ENCODE results near the gene GFER. TPM values are rescaled to one million over a fixed set of nuclear protein-coding genes. Genes with fewer than 3 reads are reported as not detected.
"Not testable (repeated sequence)": the region's sequence is repeated elsewhere in the genome, so short reads cannot be mapped to it uniquely, and the experiment has no call there.

The GFER gene
- total RNA-seq (10 to 100 TPM; 17.1 to 31.9 (median 25.9) TPM), polyA plus RNA-seq (10 to 100 TPM; 25.7 to 62.0 TPM)

GRCh38 chr16:1983544-1984346, at the start of gene GFER:
GFER (plus strand) TSS chr16:1984193; CDS start chr16:1984219, 26 bp downstream.
- ATAC-seq, result peak; percentile 81 to 90 (median 84)
- Histone ChIP-seq H3K4me1 (peaks cover under 1 to 17% (median 12%) of the 10 kb centered on the region in 3 donors), H3K36me3 (peaks cover 0 to 3% (median 0%) of the 10 kb centered on the region in 3 donors), H3K4me3 (peak within 1 kb of the TSS; percentile 84 to 95 (median 94)), H3K27me3 (no peaks in the 10 kb centered on the region), H3K9me3 (no peaks in the 10 kb centered on the region), H3K27ac (peak within 1 kb of the TSS; percentile 47 to 78 (median 69))
- DNase-seq, result peak; percentile 89 to 96 (median 94)
- WGBS, 2 donors, result 0 to 1% methylated on average over 82 to 109 of the region's 109 CpGs
- intact Hi-C loops (cut with DNase I), result no loop called here
- TF ChIP-seq, protein P1, sequence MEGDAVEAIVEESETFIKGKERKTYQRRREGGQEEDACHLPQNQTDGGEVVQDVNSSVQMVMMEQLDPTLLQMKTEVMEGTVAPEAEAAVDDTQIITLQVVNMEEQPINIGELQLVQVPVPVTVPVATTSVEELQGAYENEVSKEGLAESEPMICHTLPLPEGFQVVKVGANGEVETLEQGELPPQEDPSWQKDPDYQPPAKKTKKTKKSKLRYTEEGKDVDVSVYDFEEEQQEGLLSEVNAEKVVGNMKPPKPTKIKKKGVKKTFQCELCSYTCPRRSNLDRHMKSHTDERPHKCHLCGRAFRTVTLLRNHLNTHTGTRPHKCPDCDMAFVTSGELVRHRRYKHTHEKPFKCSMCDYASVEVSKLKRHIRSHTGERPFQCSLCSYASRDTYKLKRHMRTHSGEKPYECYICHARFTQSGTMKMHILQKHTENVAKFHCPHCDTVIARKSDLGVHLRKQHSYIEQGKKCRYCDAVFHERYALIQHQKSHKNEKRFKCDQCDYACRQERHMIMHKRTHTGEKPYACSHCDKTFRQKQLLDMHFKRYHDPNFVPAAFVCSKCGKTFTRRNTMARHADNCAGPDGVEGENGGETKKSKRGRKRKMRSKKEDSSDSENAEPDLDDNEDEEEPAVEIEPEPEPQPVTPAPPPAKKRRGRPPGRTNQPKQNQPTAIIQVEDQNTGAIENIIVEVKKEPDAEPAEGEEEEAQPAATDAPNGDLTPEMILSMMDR (IDR thresholded peaks at IDR 0.05), result peak in 1 of 4 donors; percentile 17
- no peak for FAIRE-seq

DNA sequence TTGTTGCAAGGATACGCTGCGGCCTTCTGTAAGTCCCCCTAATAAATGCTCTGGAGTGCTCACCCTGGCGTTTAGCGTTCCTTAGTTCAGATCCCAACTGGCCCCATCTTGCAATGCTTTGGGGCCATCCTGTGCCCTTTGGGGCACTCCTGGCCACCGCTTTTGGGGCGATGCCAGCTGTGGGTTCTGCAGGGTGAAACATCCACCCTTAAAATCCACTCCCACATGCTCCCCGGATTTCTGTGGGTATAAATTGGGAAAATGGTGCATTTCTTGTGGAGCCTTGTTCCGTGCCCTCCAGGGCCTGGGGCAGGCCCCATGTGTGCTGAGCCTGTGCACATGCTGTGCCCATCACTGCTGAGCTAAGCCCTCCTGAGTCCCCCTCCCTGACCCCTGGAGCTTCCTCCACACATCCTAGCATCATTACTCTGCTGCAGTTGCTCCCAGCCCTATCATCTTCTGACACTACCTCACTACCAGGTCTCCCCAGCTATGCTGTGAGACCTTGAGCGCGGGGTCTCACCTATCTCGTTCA, 47.0 kb upstream of the GFER start:
- intact Hi-C loops (cut with DNase I), result no loop called here
- H3K36me3 ChIP-seq, result peaks cover 3 to 22% (median 7%) of the 10 kb centered on the region in 3 donors
- 80 to 83% methylated on average over 11 of the region's 11 CpGs for WGBS, 2 donors
- H3K27ac ChIP-seq, result no peak overlapping the region
- no peaks in the 10 kb centered on the region for H3K9me3 ChIP-seq
- H3K4me3 ChIP-seq, result no peak overlapping the region
- ATAC-seq, result no peak
- no peak for FAIRE-seq
- H3K4me1 ChIP-seq, result peaks cover 0 to 25% (median 18%) of the 10 kb centered on the region in 3 donors
- peak in 1 of 6 donors; percentile 54 for DNase-seq
- TF ChIP-seq, protein P1 (IDR thresholded peaks at IDR 0.05), result no peak
- no peaks in the 10 kb centered on the region for H3K27me3 ChIP-seq

DNA sequence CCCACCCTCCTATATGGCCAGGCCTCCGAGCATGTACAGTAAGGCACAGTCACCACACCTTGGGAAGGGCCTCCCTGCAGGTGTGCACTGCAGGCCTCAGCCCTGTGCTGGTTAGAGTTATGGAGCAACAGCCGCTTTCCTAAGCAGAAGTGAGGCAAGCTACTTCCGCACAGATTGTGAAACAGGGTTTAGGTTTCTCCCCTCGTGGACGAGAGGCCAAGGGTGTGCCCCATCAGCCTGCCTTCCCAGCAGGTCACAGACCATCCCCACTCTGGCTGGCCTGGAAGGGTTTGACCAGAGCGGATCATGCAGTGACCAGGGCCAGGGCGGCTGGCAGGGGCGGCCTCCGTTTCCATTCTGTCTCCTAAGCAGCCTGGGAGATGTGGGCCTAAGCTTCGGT, 45.7 kb upstream of the GFER start:
- 83 to 84% methylated on average over 10 of the region's 10 CpGs for WGBS, 2 donors
- ATAC-seq (no peak), DNase-seq (peak in 1 of 6 donors; percentile 65), FAIRE-seq (no peak)
- intact Hi-C loops (cut with DNase I), result no loop called here
- no peaks in the 10 kb centered on the region for H3K9me3 ChIP-seq
- peaks cover 3 to 22% (median 7%) of the 10 kb centered on the region in 3 donors for H3K36me3 ChIP-seq
- no peak overlapping the region for H3K4me3 ChIP-seq
- no peak overlapping the region for H3K27ac ChIP-seq
- H3K27me3 ChIP-seq, result no peaks in the 10 kb centered on the region
- peaks cover 0 to 25% (median 18%) of the 10 kb centered on the region in 3 donors for H3K4me1 ChIP-seq
- TF ChIP-seq, protein P1 (IDR thresholded peaks at IDR 0.05), result no peak

DNA sequence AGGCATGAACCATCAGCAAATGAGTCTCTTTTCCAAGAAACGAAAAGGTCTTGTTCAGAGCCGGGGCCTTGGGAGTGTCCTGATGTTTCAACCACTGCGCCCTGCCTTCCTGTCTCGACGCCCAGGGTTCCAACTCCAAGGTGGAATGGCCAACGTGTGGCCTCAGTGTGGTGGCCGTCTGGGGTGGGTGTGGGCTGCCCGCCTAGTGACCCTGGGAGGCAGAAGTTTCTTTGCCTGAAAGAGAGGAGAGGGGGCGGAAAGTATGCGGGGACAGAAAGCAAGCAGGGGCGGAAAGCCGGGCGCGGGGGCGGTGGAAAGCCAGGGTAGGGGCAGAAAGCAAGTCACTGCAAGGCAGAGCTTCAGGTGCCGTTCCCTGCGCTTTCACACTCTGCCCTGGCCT, 45.1 kb upstream of the GFER start:
- H3K36me3 ChIP-seq, result peaks cover 3 to 22% (median 7%) of the 10 kb centered on the region in 3 donors
- H3K27ac ChIP-seq, result no peak overlapping the region
- H3K4me1 ChIP-seq, result peaks cover 0 to 25% (median 18%) of the 10 kb centered on the region in 3 donors
- WGBS, 2 donors, result 66 to 78% methylated on average over 17 of the region's 17 CpGs
- FAIRE-seq (no peak), DNase-seq (peak in 1 of 6 donors; percentile 55), ATAC-seq (no peak)
- intact Hi-C loops (cut with DNase I), result no loop called here
- peak overlapping the region in 1 of 4 donors; percentile 79 for H3K4me3 ChIP-seq
- H3K9me3 ChIP-seq, result no peaks in the 10 kb centered on the region
- no peaks in the 10 kb centered on the region for H3K27me3 ChIP-seq
- TF ChIP-seq, protein P1 (IDR thresholded peaks at IDR 0.05), result no peak

DNA sequence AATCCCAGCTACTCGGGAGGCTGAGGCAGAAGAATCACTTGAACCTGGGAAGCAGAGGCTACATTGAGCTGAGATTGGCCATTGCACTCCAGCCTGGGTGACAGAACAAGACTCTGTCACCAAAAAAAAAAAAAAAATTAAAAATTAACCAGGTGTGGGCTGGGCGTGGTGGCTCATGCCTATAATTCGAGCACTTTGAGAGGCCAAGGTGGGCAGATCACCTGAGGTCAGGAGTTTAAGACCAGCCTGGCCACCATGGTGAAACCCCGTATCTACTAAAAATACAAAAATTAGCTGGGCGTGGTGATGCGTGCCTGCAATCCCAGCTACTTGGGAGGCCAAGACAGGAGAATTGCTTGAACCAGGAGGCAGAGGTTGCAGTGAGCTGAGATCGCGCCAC, 44.2 kb upstream of the GFER start:
- intact Hi-C loops (cut with DNase I); FAIRE-seq; ATAC-seq; DNase-seq; H3K9me3 ChIP-seq; H3K27me3 ChIP-seq: not testable (repeated sequence)
- Histone ChIP-seq H3K4me1 (peaks cover 0 to 25% (median 18%) of the 10 kb centered on the region in 3 donors), H3K4me3 (peak overlapping the region in 1 of 4 donors; percentile 79), H3K36me3 (peaks cover 3 to 22% (median 7%) of the 10 kb centered on the region in 3 donors), H3K27ac (peak overlapping the region in 3 of 4 donors; percentile 76 to 90 (median 85))
- WGBS, 2 donors, result 42 to 47% methylated on average over 8 of the region's 8 CpGs

Data from pancreas (tissue), 10 donors.